ENCODE measurements around the gene FOXI1. TPM values are rescaled to one million over a fixed set of nuclear protein-coding genes. Genes with fewer than 3 reads are reported as not detected.

Gene FOXI1
- total RNA-seq, 1 donor from 2014 or later: not detected

- no peaks in the 10 kb centered on the region for H3K4me1 Mint-ChIP-seq (ENCODE audit: low read depth)
- TF ChIP-seq CTCF (IDR thresholded peaks at IDR 0.05; ENCODE audit: unreplicated experiment): no peak
- no peak for DNase-seq (ENCODE audit: low spot score, unreplicated experiment)
- no peak overlapping the region for H3K27ac Mint-ChIP-seq
- H3K4me3 Mint-ChIP-seq (ENCODE audit: low read depth): no peak overlapping the region
- H3K27me3 Mint-ChIP-seq: peaks cover 34% of the 10 kb centered on the region
- H3K9me3 Mint-ChIP-seq (ENCODE audit: low read depth): no peaks in the 10 kb centered on the region
- no peaks in the 10 kb centered on the region for H3K36me3 Mint-ChIP-seq (ENCODE audit: insufficient read depth)
Observed at GRCh38 chr5:170076211-170076610, 29.5 kb upstream of the FOXI1 start.

- Mint-ChIP-seq H3K9me3 (ENCODE audit: low read depth) (no peaks in the 10 kb centered on the region), H3K27me3 (peaks cover 36% of the 10 kb centered on the region), H3K36me3 (ENCODE audit: insufficient read depth) (no peaks in the 10 kb centered on the region), H3K4me3 (ENCODE audit: low read depth) (no peak overlapping the region), H3K4me1 (ENCODE audit: low read depth) (no peaks in the 10 kb centered on the region), H3K27ac (no peak overlapping the region)
- no peak for TF ChIP-seq CTCF (IDR thresholded peaks at IDR 0.05; ENCODE audit: unreplicated experiment)
- DNase-seq (ENCODE audit: low spot score, unreplicated experiment): no peak
Observed at GRCh38 chr5:170076739-170077138, 29.0 kb upstream of the FOXI1 start.

- Mint-ChIP-seq H3K4me1 (ENCODE audit: low read depth) (no peaks in the 10 kb centered on the region), H3K4me3 (ENCODE audit: low read depth) (no peak overlapping the region), H3K9me3 (ENCODE audit: low read depth) (no peaks in the 10 kb centered on the region), H3K27me3 (peaks cover 37% of the 10 kb centered on the region), H3K36me3 (ENCODE audit: insufficient read depth) (no peaks in the 10 kb centered on the region), H3K27ac (no peak overlapping the region)
- DNase-seq (ENCODE audit: low spot score, unreplicated experiment): no peak
- no peak for TF ChIP-seq CTCF (IDR thresholded peaks at IDR 0.05; ENCODE audit: unreplicated experiment)
Observed at GRCh38 chr5:170077526-170077925, 28.2 kb upstream of the FOXI1 start.

GRCh38 chr5:170078458-170078857 is 27.2 kb upstream of the FOXI1 start:
- H3K27me3 Mint-ChIP-seq: peaks cover 39% of the 10 kb centered on the region
- no peak overlapping the region for H3K4me3 Mint-ChIP-seq (ENCODE audit: low read depth)
- no peaks in the 10 kb centered on the region for H3K4me1 Mint-ChIP-seq (ENCODE audit: low read depth)
- no peaks in the 10 kb centered on the region for H3K9me3 Mint-ChIP-seq (ENCODE audit: low read depth)
- no peak for DNase-seq (ENCODE audit: low spot score, unreplicated experiment)
- no peak overlapping the region for H3K27ac Mint-ChIP-seq
- H3K36me3 Mint-ChIP-seq (ENCODE audit: insufficient read depth): no peaks in the 10 kb centered on the region
- no peak for TF ChIP-seq CTCF (IDR thresholded peaks at IDR 0.05; ENCODE audit: unreplicated experiment)

- no peak overlapping the region for H3K27ac Mint-ChIP-seq
- TF ChIP-seq CTCF (IDR thresholded peaks at IDR 0.05; ENCODE audit: unreplicated experiment): no peak
- H3K4me1 Mint-ChIP-seq (ENCODE audit: low read depth): no peaks in the 10 kb centered on the region
- H3K36me3 Mint-ChIP-seq (ENCODE audit: insufficient read depth): no peaks in the 10 kb centered on the region
- H3K9me3 Mint-ChIP-seq (ENCODE audit: low read depth): no peaks in the 10 kb centered on the region
- H3K27me3 Mint-ChIP-seq: peaks cover 42% of the 10 kb centered on the region
- DNase-seq (ENCODE audit: low spot score, unreplicated experiment): no peak
- no peak overlapping the region for H3K4me3 Mint-ChIP-seq (ENCODE audit: low read depth)
Observed at GRCh38 chr5:170078931-170079330, 26.8 kb upstream of the FOXI1 start.
